GM21423 (cell line): Measurements from ENCODE around the gene FUS.

Experiments
- ATAC-seq: cut with Tn5 transposase; IDR thresholded peaks from one replicate; pipeline ENCODE4 v1.9.1; 2021; ENCODE audit warnings: mild to moderate bottlenecking, moderate library complexity; ENCODE audit not compliant: unreplicated experiment

Gene FUS

GRCh38 chr16:31200821-31201568 lies 21.1 kb downstream of the FUS start:
- no peak for ATAC-seq

DNA sequence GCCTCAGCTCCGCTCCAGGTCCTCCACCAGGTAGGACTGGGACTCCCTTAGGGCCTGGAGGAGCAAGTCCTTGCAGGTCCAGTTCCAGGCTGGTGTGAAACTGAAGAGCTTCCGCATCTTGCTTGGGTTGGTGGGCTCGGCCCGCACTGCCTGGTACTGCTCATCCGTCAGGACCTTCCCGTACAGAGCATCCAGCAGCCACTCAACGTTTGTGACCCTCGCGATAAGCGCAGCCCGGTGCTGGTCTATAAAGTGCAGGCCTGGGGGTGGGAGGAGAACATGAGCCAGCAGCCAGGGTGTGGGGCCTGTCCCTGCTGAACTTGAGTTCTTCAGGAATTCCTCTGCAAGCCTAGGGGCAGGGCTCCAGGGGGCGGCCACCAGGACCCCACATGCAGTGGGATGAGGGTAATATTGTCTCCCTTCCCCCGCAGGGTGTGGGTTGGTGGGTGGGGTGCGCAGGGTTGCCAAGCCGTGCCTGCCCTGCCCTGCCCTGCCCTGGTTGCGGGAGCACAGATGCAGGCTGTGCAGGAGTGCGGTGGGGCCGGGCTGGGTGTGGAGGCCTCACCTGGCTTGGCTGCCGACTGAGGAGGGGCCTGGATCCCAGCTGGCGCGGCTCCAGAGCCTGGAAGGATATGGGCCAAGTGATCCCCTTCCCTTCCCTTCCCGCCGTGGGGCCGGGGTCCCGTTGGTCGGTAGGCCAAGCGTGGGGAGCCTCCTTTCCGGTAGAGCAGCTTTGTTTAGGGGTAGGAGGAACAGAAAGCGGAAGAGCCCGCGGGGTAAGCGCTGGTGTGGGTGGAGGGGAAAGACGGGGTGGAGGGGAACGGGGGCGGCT lies 21.9 kb downstream of the FUS start:
- peak; percentile 62 for ATAC-seq

DNA sequence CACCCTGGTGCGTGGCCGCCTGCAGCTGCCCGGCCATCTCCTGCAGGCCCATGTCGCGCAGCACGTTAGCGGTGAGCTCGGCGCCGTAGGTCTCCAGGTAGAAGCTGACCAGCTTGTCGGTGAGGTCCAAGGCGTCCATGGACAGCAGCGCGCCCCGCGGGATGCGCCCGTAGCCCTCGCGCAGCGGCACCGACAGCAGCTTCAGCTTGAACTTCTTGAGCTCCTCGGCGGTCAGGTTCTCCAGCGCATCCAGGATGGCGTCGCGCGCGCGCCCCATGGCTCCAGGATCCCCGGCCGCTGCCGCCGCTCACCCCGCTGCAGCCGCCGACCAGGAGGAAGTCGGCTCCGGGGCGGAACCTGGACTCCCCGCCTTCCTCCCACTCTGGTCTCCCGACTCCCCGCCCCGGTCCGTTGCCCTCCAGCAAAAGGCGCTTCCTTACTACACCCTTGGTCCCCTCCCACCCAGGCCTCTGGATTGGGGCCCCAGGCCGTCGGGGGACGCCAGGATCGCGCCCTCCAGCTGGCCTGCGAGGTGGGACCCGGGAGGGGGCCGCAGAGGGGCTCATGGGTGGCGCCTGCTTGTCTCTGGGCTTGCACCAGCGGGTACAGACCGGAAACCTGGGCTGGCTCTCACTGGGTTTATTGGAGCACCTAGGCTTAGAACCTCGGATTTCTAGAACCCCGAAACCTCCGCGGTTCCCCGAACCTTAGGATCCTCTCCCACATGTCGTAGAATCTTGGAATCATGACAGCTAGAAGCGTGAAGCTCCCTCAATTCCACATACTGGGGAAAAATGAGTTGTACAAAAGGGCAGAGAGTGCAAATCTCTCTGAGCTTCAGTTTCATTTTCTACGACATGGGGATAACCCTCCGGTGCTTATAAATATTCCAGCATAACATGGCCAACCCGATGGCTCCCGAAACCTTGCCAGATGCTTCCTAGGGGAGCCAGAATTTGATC lies 22.8 kb downstream of the FUS start, which contains the start of gene PYCARD:
Gene PYCARD (minus strand): TSS at position 347 of the 962 bp plus-strand sequence. CDS start 70 bp downstream, at position 277.
- peak; percentile 31 for ATAC-seq

DNA sequence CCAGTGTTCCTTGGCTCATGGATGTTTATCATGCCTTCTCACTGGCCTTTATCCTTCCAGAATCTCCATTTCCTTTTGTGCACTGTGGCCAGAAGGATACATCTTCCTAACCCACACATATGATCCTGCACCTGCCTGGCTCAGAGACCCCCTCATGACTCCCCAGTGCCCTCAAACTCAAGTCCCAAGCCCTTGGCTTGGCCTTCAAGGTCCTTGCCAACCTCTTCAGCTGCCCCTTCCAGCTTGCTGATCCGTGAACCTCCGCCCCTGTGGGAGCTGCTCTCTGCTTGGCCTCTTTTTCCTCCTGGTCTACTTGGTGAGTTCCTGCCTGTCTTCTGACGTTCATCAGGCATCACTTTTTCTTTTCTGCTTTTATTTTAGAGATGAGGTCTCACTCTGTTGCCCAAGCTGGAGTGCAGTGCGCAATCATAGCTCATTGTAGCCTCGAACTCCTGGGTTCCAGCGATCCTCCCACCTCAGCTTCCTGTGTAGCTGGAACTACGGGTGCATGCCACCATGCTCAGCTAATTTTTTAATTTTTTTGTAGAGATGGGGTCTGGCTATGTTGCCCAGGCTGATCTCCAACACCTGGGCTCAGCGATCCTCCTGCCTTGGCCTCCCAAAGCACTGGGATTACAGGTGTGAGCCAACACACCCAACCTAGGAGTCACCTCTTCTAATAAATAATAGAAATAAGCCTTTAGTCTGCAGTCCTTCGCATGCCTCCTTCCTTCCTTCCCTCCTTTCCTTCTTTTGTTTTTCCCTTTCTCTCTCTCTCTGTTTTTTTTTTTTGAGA lies 25.1 kb downstream of the FUS start:
- no peak for ATAC-seq

- ATAC-seq: no peak
Observed at GRCh38 chr16:31206776-31207175, 26.8 kb downstream of the FUS start.

- ATAC-seq: no peak
Observed at GRCh38 chr16:31213342-31213741, 33.4 kb downstream of the FUS start.

DNA sequence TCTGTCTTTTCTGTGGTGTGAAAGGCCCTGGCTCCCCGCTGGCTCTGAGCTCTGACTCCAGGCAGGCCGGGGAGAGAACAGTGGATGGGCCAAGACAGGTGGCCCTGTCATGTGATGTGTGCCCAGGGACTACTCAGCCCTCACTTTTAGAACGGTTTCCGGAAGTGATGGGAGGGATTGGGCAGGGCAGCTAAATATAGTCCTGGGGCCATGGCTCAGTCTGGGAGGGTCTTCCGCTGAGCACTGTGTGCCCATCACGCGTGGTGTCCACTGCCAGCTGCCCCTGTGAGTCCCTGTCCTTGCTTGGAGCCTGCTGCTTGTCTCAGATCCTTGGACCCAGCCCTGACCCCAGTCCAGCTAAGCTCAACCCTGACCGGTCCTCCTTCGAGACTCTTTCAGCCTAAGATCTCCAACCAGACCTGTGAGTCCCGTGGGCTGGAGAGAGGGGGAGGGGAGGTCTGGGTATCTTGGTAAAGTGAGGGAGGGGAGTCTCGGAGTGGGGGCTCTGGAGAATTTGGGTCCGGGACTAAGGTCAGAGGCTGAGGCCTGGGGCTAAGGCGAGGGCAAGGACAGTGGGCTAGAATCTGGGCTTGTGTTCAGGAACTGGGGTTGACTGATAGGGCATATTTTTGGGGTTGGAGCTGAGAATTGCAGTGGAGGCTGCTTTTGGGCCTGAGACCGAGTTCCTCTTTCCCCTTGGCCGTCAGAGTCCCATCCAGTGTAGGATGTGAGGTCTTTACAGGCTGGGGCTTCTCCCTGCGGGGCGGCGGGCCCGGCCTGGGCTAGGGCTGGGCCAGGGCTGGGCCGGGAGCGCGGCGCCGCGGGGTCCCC lies 34.2 kb downstream of the FUS start, which contains the start of gene TRIM72:
Gene TRIM72 (plus strand): TSS at position 243 of the 831 bp plus-strand sequence. CDS start 620 bp downstream, outside the sequence.
- ATAC-seq: no peak

DNA sequence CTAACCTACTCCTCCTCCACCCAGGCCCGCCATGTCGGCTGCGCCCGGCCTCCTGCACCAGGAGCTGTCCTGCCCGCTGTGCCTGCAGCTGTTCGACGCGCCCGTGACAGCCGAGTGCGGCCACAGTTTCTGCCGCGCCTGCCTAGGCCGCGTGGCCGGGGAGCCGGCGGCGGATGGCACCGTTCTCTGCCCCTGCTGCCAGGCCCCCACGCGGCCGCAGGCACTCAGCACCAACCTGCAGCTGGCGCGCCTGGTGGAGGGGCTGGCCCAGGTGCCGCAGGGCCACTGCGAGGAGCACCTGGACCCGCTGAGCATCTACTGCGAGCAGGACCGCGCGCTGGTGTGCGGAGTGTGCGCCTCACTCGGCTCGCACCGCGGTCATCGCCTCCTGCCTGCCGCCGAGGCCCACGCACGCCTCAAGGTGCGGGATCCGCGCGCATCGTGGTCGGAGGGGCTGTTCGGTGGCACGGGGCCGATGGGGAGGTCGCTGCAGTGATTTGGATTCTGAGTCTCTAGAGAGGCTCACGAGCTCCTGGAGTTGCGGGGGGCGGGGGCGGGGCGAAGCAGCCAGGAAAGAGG lies 34.9 kb downstream of the FUS start:
- ATAC-seq: no peak

DNA sequence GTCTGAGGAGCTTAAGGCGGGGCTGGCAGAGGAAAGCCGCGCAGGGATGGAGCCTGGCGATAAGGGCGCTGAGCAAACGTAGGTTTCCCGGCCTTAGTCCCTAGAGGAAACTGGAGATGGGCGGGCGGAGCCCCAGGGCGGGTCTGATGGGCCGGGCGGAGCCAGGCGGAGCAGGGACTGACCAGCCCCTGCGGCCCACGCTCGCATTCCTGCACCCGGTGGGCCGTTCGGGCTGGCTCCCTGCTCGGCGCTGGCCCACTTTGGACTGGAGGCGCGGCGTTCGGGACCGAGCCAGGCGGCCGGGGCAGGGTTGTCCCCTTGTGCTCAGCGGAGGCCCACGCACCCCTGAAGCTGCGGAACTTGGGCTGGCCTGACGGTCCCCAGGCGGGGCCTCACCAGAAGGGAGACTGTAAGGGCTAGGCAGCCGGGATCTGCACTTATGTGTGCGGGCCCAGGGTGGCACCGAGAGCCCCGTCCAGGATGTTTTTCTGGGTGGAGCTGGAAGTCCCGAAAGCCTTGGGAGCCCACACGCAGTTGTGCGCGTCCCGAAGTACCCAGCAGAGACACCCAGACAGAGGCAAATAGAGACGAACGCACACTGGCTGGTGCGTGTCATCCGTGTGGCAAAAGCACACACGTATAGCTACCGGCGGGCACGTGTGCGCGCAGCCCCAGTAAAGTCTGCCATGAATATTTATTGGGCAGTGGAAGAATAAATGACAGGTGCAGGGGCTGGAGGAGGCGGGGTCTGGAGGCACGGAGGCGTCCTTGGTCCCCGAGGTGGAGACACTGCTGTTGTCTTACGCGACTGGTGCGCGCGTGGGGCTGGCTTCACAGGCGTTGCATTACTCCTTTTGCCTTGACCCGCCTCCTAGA lies 35.6 kb downstream of the FUS start:
- no peak for ATAC-seq

DNA sequence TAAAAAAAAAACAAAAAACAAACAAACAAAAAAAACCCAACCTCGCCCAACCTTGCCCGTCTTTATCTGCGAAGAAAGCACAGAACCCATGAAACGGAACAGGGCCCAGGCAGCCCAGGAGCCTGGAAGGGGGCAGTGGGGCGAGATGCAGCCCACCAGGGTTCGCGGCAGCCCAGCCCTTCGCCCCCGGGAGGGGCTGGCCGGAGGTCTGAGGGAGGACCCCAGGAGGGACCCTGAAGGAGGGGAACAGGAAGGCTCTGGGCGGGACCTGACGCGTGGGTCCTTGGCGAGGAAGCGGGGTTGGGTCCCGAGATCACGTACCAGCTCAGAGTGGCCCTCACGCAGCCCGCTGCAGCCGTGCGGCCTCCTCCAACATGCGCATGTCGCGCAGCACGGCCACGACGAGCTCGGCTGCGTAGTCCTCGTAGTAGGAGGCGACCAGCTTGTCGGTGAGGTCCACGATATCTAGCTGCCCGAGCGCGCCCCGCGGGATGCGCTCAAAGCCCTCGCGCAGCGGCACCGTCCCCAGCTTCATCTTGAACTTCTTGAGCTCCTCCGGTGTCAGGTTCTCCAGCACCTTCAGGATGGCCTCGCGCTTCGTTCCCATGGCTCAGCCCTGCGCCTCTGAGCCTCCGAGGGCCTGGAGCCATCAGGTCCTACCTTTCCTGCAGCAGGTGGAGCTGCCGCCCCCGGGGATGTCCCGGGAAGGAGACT lies 36.6 kb downstream of the FUS start, which contains the start of gene PYDC1:
Gene PYDC1 (minus strand): TSS at position 714 of the 714 bp plus-strand sequence. CDS start 107 bp downstream, at position 607.
- ATAC-seq: no peak

DNA sequence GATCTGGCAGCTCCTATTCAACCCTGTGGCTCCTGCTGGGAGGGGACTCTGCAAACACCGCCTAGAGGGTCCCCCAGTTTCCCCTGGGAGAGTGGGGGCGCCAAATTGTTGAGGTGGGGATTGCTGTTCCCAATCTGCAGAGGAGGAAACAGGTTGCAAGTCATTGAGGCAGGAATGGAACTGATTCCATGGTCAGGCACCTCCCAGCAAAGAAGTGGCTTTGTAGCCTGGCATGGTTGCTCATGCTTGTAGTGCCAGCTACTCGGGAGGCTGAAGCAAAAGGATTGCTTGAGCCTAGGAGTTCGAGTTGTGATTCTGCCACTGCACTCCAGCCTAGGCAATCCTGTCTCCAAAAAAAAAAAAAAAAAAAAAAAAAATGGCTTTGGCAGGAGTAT lies 37.2 kb downstream of the FUS start:
- no peak for ATAC-seq

DNA sequence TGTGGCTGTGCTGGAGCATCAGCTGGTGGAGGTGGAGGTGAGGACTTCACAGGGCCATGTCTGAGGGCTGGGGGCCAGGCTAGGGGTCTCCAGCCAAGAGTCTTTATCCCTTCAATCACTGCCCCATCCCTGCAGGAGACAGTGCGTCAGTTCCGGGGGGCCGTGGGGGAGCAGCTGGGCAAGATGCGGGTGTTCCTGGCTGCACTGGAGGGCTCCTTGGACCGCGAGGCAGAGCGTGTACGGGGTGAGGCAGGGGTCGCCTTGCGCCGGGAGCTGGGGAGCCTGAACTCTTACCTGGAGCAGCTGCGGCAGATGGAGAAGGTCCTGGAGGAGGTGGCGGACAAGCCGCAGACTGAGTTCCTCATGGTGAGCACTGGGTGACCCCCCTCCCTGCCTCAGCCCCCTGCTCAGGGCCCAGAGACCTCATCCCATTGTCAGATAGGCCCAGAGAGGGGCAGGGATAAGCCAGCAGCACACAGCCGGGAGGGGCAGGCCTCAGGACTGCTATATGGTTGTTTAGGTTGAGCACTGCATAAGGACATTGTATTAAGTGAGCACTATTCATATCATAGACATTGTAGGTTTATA lies 39.3 kb downstream of the FUS start:
- ATAC-seq: no peak

DNA sequence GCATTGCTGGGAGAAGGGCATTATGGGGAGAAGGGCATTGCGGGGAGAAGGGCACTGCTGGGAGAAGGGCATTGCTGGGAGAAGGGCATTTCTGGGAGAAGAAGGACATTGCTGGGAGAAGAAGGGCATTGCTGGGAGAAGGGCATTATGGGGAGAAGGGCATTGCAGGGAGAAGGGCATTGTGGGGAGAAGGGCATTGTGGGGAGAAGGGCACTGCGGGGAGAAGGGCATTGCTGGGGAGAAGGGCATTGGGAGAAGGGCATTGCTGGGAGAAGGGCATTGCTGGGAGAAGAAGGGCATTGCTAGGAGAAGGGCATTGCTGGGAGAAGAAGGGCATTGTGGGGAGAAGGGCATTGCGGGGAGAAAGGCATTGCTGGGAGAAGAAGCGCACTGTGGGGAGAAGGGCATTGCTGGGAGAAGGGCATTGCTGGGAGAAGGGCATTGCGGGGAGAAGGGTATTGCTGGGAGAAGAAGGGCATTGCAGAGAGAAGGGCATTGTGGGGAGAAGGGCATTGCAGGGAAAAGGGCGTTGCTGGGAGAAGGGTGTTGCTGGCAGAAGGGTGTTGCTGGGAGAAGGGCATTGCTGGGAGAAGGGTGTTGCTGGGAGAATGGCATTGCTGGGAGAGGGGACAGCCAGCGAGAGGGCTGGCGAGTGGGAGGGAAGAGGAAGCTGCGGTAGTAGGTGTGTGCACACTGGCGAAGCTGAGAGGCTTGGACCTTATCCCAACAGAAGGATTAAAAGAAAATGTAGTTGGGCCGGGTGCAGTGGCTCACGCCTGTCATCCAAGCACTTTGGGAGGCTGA lies 41.6 kb downstream of the FUS start:
- no peak for ATAC-seq

DNA sequence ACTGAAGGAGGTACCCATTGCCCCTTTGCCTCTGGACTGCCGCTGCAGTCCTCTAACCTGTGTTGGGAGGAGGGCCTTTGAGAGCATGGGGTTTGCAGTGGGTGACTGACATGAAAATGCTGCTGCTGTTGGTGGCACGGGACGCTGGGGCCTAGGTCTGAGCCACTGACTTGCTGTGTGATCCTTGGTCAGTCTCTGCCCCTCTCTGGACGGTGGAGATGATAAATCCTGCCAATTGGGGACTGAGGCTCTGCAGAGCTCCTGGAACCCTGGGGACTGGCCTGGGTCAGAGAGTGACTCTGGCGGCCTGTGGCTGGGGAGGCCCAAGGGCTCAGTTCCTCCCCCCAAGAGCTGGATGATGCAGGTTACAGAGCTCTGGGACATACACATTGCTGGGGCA lies 43.1 kb downstream of the FUS start:
- ATAC-seq: no peak

- no peak for ATAC-seq
Observed at GRCh38 chr16:31224092-31224955, 44.4 kb downstream of the FUS start.
